Bone marrow (tissue), 2 donors: Measurements from ENCODE around the gene MORN3.
"Not testable (repeated sequence)": the region's sequence is repeated elsewhere in the genome, so short reads cannot be mapped to it uniquely, and the experiment has no call there.

Experiments used
- DNase-seq, 2 donors: peaks; one replicate each; lab custom pipeline; 2025; lab: John Stamatoyannopoulos, UW

The MORN3 gene

DNA sequence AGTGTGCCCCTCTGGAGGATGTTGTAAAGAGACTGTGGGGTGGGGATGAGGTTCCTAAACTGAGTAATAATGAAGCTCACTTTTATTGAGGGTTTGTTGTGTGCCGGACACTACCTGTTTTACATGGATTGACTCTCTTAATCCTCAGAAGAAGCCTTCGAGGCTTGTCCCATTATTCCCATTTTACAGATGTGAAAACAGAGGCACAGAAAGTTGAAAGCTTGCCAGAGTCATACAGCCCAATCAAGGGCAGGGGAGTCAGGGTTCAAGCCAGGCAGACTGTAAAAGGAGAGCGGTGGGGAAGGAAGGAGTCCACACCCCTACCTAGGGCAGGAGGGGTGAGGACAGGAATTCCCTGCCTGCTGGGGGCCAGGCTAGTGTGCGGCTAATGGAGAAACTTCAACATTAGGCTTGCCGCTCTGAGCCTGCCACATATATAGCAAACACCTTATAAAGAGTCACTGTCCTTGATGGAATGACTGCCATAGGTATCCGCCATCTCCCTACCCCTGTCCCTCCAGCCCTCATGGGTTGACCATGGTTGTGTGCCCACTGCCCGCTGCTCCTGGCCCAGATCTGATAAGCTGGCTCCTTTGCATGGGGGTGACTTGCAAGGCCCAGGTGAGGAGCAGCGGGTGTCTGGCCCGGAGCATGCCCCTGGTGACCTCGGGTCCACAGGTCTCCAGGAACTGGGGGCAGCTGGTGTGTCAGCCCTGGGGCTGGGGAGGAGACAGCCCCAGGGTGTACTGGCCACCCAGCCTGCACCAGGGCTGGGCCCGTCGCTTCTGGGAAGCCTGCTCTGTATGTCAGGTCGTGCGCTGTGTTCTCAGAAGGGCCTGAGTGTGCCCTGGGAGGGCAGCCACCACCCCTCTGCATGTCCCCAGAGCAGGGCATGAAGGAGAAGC is 30.9 kb downstream of the MORN3 start:
- DNase-seq: no peak

DNA sequence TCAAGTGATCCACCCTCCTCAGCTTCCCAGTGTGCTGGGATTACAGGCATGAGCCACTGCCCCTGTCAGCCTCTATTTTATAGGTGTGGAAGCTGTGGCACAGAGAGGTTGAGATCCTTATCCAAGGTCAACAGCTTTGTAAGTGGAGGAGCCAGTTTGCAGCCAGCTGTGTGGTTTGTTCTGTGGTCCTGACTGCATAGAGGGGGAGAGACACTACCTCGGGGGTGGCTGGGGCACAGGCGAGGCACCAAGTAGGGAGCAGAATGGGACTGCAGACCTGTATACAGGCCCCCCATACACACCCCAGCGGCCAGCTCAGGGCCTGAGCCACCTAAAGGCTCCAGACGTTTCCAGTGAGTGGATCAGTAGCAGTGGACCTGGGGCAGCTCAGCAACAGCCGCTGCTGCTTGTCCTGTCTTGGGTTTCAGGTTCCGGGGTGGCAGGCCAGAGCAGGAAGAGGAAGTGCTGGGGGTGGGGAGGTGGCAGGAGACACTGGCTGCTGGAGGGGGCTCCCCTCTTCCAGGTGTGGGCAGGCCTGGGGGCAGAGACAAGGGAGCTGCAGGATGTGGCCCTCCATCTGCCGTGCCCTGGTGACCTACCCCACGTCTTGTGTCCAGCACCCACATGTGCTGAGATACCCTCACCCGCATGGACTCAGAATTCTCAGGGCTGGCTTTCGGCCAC is 32.1 kb downstream of the MORN3 start:
- DNase-seq: peak in 1 of 2 donors; percentile 8

DNA sequence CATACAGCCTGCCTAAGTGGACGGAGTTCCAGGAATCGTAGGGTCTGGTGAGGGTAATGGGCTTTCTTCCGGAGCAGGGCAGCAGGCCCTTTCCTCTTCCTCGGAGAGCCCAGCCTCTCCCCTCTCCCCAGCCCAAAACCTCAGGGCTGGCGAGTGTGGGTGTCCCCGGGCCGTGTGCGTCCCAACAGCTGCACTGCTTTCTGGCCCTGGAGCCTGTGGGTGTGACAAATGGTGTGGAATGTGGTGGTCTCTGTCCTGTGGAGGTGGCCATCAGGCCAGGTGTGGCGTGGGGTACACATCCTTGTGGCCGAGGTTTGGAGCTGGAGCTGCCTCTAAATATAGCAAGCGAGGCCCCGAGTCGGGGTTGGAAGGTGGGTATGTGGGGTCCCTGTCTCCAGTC is 34.6 kb downstream of the MORN3 start:
- DNase-seq: no peak

DNA sequence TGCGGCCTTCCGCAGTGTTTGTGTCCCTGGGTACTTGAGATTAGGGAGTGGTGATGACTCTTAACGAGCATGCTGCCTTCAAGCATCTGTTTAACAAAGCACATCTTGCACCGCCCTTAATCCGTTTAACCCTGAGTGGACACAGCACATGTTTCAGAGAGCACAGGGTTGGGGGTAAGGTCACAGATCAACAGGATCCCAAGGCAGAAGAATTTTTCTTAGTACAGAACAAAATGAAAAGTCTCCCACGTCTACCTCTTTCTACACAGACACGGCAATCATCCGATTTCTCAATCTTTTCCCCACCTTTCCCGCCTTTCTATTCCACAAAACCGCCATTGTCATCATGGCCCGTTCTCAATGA is 35.6 kb downstream of the MORN3 start:
- not testable (repeated sequence) for DNase-seq

DNA sequence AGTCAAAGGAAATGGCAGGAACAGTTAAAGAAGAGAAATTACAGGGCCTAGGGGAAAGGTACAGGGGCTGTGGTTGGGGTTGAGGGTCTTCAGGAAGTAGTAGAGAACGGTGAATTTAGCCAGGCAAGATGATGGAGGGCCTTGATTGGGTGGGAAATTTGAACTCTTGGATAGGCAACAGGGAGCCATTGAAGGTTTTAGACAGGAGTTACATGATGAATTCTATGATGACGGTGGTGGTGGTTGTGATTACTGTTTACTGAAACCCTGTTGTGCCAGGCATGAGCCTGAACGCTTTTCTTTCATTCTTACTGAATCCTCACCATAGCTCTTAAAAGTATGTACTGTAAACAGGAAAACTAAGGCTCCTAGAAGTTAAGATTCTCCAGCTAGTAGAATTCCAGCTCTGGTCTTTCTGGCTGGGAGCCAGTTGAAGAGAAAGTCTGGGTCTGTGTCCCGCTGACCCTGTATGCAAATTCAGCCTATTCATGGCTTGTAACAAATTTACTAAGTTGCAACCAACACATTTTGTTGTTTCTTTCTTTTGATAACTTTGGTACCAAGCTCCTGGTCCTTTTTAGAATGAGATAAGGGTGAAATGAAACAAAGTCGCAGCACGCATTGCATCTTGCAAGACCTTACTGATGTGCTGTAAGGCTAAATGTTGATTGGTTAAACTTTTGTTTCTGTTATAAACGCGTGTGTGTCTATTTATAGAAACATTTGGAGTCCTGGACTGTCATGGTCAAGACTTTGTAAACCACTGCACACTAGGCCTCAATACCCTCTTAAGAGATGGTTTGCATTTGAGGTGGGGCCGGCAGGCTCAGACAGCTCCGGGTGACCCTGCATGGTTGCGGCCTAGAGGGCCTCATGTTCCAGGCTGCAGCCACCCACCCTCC is 37.1 kb downstream of the MORN3 start:
- DNase-seq: no peak

DNA sequence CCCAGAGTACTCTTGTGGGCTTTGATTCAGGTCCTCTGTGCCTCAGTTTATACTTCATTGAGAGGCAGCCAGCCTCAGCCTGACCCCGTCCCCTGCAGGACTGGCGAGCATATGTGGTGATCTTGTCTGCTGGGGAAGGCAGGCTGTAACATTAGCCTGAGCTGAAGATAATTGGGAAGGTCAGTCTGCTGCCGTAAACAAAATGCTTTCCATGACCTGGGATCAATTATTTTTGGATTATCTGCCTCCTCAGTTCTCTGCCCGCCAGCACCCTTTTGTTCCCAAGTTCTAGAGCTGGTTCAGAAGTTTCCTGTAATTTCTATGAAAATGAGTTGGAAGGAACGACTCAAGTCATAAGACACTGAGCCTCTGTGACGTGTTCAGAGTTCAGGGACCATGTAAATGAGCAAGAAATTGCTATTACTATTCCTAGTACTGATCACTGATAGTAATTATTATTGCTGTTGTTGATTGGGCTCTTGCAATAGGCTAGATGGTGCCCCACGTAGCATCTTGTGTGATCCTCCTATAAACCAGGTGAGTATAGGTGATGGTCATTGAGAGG is 38.6 kb downstream of the MORN3 start:
- no peak for DNase-seq

DNA sequence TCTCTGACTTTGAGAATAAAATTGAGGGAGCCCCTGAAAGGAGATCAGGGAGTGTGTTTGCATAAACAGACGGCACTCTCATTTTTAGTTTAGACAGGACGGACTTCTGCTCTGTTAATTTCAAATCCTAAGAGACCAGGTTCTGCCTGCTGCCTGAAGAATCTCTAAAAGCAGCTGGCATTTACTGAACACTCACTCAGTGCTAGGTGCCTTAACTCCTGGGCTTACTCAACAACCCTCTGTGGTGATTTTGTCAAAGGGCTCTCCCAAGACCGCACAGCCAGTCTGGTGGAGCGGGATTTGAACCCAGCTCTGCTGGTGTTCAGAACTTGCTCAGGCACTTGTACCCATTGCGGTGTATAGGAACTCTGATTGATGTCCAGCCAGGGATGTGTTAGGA is 40.9 kb downstream of the MORN3 start:
- DNase-seq: no peak

DNA sequence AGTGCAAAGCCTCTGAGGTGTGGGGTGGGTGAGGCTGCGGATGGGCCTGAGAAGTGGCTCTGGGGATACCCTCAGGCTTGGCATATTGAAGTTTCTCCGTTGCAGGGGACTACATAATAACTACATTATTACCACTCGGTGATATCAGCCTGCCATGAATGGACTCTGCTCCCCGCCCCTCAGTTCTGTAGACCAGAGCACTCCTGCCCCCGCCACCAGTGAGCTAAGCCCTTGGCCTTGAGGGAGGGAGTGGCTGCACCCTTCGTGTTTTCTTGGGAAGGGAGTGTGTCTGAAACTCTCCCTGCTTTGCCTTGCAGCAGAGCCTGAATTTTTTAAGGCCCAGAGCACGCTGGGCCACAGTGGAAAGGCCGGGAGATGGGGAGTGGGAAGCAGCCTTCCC is 41.4 kb downstream of the MORN3 start:
- no peak for DNase-seq

DNA sequence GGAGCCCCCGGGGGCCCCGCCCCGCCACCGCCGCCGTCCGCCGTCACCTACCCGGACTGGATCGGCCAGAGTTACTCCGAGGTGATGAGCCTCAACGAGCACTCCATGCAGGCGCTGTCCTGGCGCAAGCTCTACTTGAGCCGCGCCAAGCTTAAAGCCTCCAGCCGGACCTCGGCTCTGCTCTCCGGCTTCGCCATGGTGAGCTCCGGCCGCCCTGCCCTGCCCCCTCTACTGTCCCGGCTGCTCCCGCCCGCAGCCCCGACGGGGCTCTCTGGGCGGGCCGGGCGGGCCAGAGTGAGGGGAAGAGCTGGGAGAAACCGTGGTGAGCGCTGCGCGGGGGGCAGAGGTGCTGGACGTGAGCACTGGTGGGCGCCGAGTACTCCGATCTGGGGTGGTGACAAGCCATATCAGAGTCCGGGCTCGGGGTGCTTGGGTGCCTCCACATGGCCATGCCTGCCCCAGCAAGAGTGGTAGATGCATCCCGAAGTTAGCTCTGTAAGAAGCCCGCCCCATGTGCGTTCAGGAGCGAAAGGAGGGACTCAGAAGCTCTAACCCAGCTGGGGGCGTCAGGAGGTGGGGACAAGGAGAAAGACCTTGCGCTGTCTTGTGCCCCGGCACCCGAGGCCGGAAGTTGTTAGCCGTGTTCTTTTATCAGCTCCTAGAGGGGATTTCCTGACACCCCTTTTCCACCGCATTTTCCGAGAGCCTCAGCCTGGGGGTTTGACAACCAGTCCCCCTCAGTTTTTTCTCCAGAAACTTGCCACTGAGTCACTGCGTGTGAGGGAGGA is 42.4 kb downstream of the MORN3 start:
- DNase-seq: peak; percentile 79 to 89

DNA sequence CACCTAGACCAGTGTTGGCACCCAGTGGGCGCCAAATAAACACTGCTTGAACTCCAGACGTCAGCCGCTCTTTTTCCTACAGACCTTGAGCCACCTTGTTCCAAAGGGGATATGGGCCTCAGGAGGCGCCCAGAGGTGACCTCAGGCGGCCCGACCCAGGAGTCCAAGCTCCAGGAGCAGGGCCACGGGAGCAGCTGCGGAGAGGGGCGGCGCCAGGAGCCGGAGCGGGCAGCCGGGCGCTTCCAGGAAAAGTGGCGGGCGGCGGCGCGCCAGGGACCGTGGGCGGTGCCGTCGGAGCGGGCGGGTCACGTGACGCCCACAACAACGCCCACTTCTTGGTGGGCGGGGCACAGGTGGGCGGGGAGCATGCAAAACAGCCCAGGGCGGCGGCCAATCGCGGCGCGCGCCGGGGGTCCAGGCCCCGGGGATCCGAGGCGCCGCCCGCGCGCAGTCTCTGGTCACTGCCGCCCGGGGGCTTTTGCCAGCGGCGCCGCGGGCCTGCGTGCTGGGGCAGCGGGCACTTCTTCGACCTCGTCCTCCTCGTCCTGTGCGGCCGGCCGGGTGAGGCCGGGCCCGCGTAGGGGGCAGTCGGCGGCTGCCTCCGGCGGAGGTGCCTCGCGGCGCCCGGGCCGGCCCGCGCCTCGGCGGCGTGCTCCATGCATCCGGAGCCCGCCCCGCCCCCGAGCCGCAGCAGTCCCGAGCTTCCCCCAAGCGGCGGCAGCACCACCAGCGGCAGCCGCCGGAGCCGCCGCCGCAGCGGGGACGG is 43.2 kb downstream of the MORN3 start, which contains the start of gene ORAI1:
ORAI1 (plus strand) TSS at position 444 of the 766 bp plus-strand sequence.
- peak; percentile 61 to 90 for DNase-seq

DNA sequence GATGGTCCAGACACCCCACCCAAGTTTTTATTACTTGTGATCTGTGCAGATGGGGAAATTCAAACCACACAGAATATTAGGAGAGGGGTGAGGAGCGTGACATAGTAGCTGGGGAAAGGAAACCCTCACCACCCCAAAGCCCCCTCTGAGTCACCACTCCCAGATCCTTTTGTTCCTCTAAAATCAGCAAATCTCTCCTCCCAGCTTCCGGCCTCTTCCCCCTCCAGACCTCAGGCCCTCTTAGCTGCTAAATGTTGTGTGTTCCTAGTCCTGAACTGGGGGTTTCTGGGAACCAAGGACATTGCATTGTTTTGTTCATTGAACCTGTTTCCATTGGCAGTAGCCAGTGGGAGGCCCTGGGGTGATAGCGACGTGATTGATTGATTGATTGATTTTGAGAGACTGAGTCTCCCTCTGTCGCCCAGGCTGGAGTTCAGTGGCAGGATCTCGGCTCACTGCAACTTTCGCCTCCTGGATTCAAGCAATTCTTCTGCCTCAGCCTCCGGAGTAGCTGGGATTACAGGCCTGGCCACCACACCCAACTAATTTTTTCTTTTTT is 49.0 kb downstream of the MORN3 start:
- DNase-seq: peak in 1 of 2 donors; percentile 83

DNA sequence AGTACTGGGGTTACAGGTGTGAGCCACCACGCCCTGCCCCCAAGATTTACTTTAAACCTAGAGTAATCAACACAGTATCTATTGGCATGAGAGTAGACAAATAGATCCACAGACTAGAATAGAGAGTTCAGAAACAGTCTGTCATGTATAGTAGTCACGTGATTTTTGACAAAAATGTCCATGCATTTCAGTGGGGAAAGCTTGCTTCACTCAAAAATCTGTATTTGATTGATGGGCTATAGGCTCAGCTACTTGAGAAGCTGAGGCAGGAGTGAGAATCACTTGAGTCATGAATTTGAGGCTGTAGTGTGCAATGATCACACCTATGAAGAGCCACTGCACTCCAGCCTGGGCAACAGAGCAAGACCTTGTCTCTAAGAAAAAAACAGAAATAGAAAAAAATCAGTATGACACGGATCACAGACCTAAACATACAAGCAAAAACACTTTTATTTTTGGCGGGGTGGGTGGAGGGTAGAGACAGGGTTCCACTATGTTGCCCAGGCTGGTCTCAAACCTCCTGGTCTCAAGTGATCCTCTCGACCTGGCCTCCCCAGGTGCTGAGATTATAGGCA is 50.7 kb downstream of the MORN3 start:
- DNase-seq: no peak

DNA sequence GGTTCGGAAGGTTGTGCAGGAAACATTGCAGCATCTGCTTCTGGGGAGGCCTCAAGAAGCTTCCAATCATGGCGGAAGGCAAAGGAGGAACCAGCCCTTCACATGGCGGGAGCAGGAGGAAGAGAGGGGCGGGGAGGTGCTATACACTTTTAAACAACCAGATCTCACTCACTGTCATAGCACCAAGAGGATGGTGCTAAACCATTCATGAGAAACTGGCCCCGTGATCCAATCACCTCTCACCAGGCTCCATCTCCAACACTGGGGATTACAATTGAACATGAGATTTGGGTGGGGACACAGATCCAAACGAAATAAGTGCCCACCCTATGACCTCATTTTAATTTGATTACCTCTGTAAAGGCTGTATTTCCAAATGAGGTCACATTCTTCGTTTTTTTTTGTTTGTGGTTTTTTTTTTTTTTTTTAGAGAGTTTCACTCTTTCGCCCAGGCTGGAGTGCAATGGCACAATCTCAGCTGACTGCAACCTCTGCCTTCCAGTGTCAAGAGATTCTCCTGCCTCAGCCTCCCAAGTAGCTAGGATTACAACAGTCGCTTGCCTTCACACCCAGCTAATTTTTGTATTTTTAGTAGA is 54.5 kb downstream of the MORN3 start:
- no peak for DNase-seq

DNA sequence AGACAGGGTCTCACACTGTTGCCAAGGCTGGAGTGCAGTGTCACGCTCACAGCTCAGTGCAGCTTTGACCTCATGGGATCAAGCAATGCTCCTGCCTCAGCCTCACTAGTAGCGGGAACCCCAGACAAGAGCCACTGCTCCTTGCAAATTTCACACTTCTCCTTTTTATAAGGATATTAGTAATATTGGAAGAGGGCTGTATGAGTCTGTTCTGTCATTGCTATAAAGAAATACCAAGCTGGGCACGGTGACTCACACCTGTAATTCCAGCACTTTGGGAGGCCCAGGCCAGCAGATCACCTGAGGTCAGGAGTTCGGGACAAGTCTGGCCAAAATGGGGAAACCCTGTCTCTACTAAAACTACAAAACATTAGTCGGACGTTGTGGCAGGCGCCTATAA is 56.0 kb downstream of the MORN3 start:
- DNase-seq: no peak

DNA sequence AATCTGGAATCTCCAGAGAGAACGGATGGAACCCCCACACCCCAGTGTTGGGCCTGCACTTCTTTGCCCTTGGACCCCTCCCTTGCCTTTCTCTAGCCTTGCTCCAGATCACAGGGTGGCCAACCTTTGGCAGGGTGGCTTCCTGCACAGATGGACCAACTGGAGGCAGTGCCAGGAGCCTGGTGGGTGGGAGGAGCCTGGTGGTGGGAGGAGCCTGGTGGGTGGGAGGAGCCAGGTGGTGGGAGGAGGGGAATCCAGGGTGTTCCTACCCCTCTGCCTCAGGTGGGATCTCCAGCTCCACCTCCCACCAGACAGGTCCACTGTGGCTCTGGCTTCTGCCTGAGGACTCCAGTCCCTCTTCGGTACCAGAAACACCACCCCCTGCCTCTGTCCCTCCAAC is 58.1 kb downstream of the MORN3 start:
- no peak for DNase-seq

DNA sequence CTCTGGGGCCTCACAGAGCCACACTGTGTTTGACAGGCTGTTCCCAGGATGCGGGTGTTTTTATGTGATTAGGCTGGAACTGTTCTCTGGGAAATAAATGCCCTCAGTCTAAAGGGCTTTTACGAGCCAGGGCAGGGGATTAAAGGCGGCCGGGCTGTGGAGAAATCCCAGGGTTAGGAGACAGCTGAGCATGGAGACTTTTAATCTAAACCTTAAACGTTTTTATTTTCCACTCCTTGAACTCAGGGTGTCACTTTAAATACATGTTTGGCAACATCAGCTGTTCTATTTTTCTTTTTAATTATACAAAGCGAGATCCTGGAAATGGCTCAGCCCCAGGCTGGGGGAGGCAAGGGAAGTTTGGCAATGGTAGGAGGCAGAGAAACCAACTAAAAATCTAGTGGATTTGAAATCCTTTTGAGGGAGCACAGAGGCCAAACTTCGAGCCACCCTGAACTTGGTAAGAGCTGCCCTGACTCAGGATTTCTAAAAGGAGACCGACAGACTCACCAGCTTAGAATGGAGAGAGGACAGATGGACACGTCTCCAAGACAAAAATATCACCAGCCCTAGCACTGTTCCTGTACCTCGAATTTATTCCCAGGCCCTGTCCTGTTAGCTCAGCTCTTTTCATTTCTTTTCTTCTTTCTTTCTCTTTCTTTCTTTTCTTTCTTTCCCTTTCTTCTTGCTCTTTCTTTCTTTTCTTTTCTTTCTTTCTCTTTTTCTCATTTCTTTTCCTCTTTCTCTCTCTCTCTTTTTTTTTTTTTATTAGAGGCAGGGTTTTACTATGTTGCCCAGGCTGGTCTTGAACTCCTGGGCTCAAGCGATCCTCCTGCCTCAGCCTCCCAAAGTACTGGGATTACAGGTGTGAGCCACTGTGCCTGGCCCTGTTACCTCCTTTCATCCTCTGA is 59.0 kb downstream of the MORN3 start:
- DNase-seq: no peak

DNA sequence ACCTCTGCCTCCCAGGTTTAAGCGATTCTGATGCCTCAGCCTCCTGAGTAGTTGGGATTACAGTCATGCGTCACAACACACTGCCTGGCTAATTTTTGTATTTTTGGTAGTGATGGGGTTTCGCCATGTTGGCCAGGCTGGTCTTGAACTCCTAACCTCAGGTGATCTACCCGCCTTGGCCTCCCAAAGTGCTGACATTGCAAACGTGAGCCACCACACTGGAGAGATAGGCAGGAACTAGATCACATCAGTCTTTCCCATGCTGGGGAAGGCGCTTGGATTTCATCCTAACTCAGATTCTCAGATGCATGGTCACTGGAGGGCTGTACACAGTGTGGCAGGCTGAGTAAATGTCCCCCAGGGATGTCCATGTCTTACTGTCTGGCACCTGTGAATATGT is 61.2 kb downstream of the MORN3 start:
- no peak for DNase-seq

DNA sequence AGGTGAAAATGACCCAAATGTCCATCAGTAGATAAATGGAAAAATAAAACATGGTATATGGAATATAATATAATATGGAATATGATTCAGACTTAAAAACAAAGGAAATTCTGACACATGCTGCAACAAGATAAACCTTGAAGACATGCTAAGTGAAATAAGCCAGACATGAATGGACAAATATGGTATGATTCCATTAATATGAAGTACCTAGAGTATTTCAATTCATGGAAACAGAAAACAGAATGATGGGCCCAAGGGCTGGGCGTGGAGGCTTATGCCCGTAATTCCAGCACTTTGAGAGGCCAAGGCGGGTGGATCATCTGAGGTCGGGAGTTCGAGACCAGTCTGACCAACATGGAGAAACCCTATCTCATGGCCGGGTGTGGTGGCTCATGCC is 65.9 kb downstream of the MORN3 start:
- no peak for DNase-seq
